Measurements from ENCODE around the gene DOCK4. TPM values are rescaled to one million over a fixed set of nuclear protein-coding genes. Genes with fewer than 3 reads are reported as not detected.

DOCK4 gene
- total and polyA plus RNA-seq, 7 donors: 1.8 to 12.7 (median 7.1) TPM

DNA sequence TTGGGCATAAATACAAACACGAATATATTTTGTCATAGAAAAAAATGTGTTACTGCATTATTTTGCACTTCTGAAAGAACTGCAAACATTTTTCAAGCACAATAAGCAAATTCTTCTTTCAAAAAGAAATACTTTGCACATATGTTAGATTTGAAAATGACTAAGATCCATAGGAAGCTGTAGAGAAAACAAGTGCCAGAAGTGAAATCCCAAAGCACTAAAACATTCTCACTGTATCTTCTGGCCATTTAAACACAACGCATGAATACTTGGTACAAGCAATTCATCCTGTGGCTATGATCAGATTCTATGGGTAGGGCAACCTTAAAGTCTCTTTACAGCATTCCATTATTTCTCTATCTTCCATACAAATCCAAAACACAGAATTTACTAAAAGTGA lies 418.5 kb downstream of the DOCK4 start:
- TF ChIP-seq, protein P1, sequence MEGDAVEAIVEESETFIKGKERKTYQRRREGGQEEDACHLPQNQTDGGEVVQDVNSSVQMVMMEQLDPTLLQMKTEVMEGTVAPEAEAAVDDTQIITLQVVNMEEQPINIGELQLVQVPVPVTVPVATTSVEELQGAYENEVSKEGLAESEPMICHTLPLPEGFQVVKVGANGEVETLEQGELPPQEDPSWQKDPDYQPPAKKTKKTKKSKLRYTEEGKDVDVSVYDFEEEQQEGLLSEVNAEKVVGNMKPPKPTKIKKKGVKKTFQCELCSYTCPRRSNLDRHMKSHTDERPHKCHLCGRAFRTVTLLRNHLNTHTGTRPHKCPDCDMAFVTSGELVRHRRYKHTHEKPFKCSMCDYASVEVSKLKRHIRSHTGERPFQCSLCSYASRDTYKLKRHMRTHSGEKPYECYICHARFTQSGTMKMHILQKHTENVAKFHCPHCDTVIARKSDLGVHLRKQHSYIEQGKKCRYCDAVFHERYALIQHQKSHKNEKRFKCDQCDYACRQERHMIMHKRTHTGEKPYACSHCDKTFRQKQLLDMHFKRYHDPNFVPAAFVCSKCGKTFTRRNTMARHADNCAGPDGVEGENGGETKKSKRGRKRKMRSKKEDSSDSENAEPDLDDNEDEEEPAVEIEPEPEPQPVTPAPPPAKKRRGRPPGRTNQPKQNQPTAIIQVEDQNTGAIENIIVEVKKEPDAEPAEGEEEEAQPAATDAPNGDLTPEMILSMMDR (IDR thresholded peaks at IDR 0.05): no peak
- Histone ChIP-seq H3K4me1 (peaks cover 5% of the 10 kb centered on the region), H3K27ac (no peak overlapping the region), H3K4me3 (no peak overlapping the region), H3K27me3 (ENCODE audit: insufficient read depth in 3 of 3, low read length in 2 of 3) (no peaks in the 10 kb centered on the region), H3K36me3 (ENCODE audit: insufficient read depth in 1 of 2, low read depth in 1 of 2) (peaks cover 0 to 19% of the 10 kb centered on the region in 2 donors), H3K9me3 (no peaks in the 10 kb centered on the region)
- 85 to 88% (median 86%) methylated on average over 2 of the region's 2 CpGs for WGBS, 3 donors
- DNase-seq (no peak), ATAC-seq (no peak)
- intact Hi-C loops (cut with DNase I): no loop called here

DNA sequence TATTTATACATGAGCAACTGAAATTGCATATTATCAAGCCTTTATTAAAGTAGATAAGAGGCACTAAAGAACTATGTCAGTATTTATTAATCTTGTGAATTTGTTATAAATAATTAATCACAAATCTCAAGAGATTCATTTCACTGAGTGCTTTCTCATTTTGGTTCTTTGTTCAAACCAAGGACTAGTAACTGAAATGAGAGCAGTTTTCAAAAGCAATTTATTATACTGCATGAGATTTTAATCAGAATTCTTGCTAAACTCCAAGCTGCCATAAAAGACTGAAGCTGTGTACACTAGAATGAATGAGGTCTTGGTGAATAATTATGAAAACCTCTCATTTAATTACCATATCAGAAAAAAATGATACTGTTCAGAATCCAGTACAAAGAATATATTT lies 419.1 kb downstream of the DOCK4 start:
- no peak overlapping the region for H3K4me3 ChIP-seq
- no peak overlapping the region for H3K27ac ChIP-seq
- no peaks in the 10 kb centered on the region for H3K27me3 ChIP-seq (ENCODE audit: insufficient read depth in 3 of 3, low read length in 2 of 3)
- peaks cover 5% of the 10 kb centered on the region for H3K4me1 ChIP-seq
- TF ChIP-seq, protein P1 (IDR thresholded peaks at IDR 0.05): no peak
- H3K9me3 ChIP-seq: no peaks in the 10 kb centered on the region
- ATAC-seq (no peak), DNase-seq (no peak)
- H3K36me3 ChIP-seq (ENCODE audit: insufficient read depth in 1 of 2, low read depth in 1 of 2): peaks cover 0 to 19% of the 10 kb centered on the region in 2 donors
- intact Hi-C loops (cut with DNase I): no loop called here

DNA sequence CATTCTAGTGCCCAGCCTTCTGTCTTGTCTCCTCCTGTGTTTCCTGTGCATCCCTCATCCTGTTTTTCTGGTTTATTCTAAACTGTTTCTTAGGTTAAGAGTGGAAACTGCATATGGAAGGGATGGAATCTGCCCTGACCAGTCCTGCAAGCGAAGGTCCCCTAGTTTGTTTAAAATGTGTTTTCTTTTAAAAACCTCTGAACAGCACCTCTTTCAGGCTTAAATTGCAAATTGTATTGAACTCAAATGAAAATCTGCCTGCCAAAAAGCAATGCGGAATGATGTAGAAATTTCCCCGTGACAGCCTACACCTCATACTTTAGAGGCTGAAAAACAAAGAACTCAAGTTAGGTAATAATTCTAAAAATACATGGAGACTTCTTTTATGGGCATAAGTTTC lies 421.1 kb downstream of the DOCK4 start:
- Histone ChIP-seq H3K27ac (no peak overlapping the region), H3K4me3 (no peak overlapping the region), H3K27me3 (ENCODE audit: insufficient read depth in 3 of 3, low read length in 2 of 3) (no peaks in the 10 kb centered on the region), H3K4me1 (peaks cover 5% of the 10 kb centered on the region), H3K9me3 (no peaks in the 10 kb centered on the region), H3K36me3 (ENCODE audit: insufficient read depth in 1 of 2, low read depth in 1 of 2) (peaks cover 2 to 15% of the 10 kb centered on the region in 2 donors)
- DNase-seq (no peak), ATAC-seq (no peak)
- 92 to 97% (median 95%) methylated on average over 3 of the region's 3 CpGs for WGBS, 3 donors
- TF ChIP-seq, protein P1 (IDR thresholded peaks at IDR 0.05): no peak
- intact Hi-C loops (cut with DNase I): no loop called here

- intact Hi-C loops (cut with DNase I): no loop called here
- TF ChIP-seq, protein P1 (IDR thresholded peaks at IDR 0.05): no peak
- no peak for DNase-seq
Measured at GRCh38 chr7:111784296-111784695, 421.9 kb downstream of the DOCK4 start.

DNA sequence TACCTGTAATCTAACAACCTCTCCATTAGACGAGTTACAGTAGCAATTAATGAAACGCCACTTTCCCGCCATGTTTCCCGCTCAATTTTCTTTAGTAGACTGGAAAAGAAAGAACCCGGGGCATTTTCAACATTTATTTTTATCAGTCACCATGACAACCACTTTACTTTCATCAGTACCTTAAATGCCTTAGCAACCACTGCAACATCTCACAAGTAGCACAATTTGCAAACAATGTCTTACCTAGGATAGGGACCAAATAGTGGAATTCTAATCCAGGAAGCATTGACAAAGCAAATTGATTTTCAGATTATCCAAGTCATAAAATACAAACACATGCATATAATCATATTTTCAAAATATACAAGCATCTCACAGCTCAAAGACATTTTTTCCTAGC lies 422.3 kb downstream of the DOCK4 start:
- H3K36me3 ChIP-seq (ENCODE audit: insufficient read depth in 1 of 2, low read depth in 1 of 2): peaks cover 2 to 6% of the 10 kb centered on the region in 2 donors
- no peak overlapping the region for H3K4me3 ChIP-seq
- ATAC-seq: no peak
- H3K4me1 ChIP-seq: peaks cover 5% of the 10 kb centered on the region
- TF ChIP-seq, protein P1 (IDR thresholded peaks at IDR 0.05): no peak
- DNase-seq: no peak
- 93 to 94% (median 93%) methylated on average over 5 of the region's 5 CpGs for WGBS, 3 donors
- H3K27me3 ChIP-seq (ENCODE audit: insufficient read depth in 3 of 3, low read length in 2 of 3): no peaks in the 10 kb centered on the region
- no peak overlapping the region for H3K27ac ChIP-seq
- H3K9me3 ChIP-seq: no peaks in the 10 kb centered on the region
- intact Hi-C loops (cut with DNase I): no loop called here

More at GRCh38 chr7:111784296-111784695, 421.9 kb downstream of the DOCK4 start:
- Histone ChIP-seq H3K9me3 (no peaks in the 10 kb centered on the region), H3K27me3 (ENCODE audit: insufficient read depth in 3 of 3, low read length in 2 of 3) (no peaks in the 10 kb centered on the region), H3K4me3 (no peak overlapping the region), H3K4me1 (peaks cover 5% of the 10 kb centered on the region), H3K27ac (no peak overlapping the region), H3K36me3 (ENCODE audit: insufficient read depth in 1 of 2, low read depth in 1 of 2) (peaks cover 2 to 7% of the 10 kb centered on the region in 2 donors)
- WGBS, 3 donors: 87 to 92% (median 89%) methylated on average over 2 of the region's 2 CpGs
- no peak for ATAC-seq

Data from psoas muscle (tissue), 8 donors.